Amniotic stem cell (primary cell): ENCODE measurements around the gene CACNA1F.

Source experiments
- DNase-seq: peaks from one replicate; lab custom pipeline; 2025; lab: John Stamatoyannopoulos, UW

The CACNA1F gene

DNA sequence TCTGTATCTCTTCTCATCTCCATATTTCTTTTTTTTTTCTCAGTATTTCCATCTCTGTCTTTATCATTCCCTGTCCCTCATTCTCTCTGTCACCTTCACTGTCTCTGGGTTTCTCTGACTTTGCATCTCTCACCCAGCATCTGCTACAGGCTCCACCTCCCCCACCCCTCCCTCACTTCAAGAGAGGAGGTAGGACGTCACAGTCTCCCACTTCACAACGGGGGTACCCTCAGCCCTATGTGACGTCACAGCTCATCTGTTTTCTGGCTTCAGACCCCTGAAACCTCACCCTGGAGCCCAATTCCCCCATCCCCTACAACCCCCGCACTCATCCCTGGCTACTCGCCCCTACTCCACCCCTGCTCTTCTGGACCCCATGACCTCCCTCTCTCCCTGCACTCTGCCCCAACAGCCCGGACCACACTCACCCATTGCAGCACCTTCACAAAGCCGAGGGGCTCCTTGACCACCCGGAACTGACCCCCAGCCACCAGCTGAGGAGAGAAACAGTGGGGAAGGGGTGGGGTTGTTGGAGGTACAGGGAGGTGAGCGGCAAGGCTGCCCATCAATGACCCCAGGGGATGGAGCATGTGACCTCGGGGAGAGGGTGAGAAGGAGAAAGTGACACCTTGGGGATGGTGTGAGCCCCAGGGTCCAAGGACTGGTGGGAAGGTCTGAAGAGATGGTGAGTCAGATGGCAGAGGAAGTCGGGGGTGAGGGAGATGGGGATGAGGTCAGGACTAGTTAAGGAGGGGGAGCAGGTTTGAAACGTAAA, 34.4 kb downstream of the CACNA1F start:
- no peak for DNase-seq

DNA sequence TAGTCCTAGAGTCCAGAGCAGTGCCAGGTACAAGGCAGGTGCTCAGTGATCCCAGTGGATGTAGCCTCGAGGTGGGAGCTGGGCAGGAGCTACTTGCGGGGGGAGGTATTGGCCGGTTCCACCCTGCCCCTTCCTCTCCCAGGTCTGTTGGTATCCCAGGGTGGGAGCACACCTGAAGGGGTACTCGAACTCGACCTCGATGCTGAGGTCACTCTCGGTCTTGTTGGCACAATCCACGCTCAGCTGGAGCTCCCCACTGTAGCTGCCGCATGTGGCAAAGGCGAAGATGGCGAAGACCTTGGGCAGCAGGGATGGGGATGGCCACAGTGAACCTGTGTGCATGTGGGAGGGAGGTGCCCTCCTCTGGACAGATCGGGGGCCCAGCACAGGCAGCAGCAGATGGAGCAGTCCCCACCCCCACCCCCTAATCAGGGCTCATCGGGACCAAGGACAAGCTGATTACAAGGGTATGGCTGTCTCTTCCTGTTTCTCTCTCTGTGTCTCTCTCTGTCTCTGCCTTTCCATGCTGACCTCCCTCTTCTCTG, 35.5 kb downstream of the CACNA1F start:
- no peak for DNase-seq

DNA sequence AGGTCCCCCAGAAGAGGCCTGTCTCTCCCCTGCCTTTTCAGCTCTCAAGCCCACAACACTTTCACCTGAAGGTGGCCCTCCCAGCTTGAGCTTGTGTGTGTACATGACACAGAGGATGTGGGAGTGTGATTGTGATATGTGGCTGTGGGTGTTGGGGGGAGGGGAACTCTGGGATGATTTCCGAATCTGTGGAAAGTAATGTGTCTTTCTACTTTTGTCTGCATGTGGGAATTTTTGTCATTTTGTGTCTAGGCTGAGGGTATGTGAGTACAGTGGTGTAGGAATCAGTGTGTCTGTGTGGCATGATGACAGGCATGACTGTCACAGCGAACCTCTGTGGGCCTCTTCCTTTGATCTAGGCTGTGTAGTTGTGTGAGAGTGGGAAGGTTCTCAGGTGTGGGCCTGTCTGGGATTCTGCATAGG, 39.6 kb downstream of the CACNA1F start:
- no peak for DNase-seq

DNA sequence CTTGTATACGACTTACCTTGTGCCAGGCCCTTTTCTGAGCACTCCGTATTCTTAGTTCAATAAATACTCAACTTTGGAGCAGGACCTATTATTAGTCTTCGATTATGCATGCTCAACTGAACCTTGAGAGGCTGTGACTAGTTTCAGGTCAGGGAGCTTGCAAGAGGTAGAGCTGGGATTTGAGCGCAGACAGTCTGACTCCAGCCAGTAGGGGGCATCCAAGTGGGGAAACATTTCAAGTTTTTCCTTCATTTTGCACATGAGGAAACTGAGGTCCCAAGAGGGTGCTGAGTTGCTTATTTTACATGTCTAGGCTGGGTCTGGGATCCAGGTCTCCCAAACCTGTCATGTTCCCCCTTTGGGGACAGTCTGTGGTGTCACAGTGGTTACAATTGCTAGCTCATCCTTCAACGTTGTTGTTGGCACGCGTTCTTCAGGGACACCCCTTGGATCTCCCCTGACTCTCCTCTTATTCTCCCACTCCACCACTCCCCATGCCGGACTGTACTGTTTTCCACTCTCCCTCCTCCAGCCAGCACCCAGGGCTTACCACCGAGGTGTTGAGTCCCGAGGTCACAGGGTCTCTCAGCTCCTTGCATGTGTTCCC, 40.3 kb downstream of the CACNA1F start:
- DNase-seq, result no peak

DNA sequence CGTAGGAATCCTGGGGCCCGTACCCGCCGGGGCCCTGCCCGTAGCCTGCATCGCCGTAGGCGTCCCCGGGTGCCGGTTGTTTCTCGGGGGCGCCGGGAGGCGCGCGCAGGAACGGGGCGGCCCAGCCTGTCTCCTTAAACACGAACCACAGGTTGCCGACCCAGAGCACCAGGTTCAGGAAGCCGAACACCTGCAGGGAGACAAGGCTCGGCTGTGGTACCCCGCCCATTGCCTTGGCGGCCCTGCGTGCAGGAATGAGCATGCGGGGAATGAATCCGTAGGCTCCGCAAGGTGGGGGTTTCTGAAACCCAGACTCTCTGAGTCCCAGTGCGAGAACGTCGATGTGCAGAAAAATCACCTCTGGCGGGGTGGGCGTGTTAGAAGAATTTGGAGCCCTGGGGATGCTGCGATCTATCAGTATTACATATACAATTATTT, 41.5 kb downstream of the CACNA1F start:
- no peak for DNase-seq

DNA sequence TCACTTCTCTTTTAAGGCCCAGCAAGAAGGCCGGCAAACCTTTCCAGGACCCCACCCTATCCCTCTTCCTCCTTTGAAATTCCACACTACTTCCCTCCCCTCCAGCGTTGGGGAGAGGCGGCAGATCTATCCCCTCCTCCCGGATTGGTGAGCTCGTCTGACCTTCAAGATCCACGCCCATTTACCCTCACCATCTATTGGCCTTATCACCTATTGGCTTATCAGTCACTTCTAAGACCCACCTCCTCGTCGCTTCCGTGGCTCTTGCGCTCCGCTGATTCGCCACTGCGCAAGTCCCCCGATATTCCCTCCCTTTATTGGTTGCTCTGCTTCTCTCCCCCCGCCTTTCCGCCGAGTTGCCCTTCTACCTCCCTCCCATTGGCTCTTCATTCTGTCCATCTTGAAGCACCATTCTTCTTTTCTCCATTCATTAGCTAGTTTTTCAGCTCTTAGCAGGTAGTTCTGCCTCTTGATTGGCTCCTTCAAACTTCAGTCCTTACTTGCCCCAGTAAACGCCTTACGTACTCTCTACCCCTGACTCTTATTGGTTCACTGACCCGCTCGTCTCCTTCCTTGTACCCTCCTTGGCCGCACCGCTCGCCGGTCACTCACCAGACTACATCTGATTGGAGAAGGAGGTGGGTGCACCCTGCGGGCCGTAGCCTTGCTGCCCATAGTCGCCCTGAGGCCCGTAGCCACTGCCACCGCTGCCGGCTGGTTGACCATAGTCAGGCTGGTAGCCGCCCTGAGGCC, 42.1 kb downstream of the CACNA1F start:
- DNase-seq, result peak; percentile 99

DNA sequence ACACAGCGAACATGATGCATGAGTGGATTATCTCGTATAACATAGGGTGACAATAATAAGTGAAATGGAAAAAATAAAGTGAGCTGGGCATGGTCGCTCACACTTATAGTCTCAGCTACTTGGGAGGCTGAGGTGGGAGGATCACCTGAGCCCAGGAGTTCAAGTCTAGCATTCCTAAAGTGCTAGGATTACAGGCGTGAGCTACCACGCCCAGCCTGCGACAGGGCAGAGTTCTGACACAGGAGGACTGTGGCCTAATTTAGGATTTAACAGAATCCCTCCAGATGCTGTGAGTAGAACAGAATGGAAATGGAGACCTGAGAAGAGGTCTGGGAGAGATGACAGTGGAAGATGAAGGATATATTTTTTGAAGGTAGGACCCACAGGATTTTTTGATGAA, 43.5 kb downstream of the CACNA1F start:
- DNase-seq, result no peak

DNA sequence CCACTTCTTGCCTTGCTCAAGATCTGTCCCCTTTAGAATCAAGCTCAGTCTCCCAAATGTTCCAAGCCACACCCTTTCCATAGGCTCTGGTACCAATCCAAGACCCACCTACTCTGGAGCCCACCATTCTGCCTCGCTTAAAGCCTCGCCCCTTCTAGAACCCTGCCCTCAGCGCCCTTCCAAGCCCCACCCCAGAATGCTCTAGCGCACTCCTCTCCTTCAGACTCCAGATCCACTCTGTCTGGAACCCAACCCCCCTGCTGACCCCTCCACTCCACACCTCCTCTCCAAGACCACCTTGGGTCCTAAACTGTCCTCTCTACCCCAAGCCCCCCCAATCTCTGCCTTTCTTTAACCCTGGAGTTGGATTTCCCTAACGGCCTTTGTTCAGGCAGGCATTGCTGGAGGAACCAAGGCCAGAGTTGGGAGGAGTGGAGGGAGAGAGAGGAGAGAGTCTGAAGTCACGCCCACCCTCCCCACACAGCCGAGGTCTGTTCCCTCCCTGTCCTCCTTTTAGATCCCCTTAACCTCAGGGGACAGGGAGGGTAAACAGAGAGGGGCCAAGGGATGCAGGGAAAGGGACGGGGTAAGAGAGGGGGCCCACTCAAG, 44.6 kb downstream of the CACNA1F start:
- no peak for DNase-seq

DNA sequence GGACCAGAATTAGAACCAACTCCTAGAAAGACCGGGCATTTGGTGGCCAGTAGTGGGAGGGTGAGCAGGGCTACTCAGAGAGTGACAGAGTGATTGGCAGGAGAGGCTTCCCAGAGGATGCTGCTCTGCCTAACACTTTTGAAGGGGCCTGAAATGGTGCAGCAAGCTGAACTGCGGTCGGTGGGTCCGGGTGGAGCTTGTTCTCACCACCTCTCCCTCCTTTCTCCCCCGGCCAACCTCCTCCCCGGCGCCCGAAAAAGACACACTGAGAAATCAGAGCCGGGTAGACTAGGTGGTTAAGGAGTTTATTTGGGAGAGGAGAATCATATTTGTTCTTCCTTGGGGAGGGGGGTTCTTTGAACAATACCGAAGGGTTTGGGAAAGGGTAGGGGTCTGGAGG, 45.6 kb downstream of the CACNA1F start:
- DNase-seq, result no peak

DNA sequence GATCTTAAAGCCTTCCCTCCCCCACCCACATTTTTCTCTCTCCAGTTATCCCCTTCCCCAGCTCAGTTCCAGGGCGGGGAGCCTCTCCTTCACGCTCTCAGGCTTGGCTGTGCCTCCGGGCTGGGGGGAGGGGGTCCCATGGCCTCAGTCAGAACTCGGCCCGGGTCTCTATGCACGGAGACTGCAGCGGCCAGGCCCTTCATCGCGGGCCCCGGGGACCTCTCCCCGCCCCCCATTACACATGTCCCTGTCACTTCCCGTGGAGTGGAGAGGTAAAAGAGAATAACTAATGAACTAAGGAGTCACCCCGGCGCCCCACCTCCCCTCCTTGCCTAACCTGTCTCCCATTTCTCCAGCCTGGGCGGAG, 46.1 kb downstream of the CACNA1F start:
- no peak for DNase-seq

DNA sequence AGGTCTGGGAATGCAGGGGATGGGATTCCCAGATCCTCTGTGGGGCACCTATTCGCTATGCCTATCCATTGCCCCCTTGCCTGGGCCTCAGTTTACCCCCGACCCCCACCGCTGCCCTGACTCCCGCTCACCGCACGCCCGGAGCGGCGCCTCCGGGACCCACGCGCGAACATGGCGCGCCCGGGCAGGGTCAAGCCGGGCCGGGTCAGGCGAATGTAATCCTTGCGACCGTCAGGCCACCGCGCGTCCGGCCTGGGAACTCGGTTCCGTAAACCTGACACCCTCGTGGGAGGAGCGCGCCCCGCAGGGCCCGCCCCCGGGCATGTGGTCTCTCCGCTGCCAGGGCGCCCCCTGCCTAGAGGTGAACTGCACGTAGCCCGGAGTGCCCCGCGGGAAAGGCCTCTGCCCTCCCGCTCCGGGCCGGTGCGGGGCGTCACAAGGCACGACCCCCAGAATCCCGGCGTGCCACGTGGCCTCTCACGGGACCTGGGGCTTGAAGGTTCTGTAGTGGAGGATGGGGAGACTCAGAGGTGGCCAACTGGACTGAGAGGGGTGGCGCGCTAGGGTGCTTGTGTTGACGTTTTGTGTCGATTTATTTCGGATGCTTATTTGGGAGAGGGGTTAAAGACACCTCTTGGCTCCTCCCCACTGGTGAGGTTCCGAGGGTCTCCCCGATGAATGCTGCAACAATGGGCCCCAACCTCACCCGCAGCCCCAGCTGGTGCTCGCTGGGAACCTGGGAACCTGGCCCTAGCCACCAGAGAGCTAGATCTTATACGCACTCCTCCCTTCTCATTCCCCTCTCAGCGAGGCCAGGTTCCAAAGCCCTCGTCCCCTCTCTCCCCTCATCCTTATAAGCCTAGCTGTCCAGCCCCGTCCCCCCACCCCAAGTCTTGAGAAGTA, 46.8 kb downstream of the CACNA1F start, which contains the start of gene PRICKLE3:
TSS of gene PRICKLE3 (minus strand) at position 249 of the 903 bp plus-strand sequence. CDS start at position 173, 76 bp downstream.
- no peak for DNase-seq

DNA sequence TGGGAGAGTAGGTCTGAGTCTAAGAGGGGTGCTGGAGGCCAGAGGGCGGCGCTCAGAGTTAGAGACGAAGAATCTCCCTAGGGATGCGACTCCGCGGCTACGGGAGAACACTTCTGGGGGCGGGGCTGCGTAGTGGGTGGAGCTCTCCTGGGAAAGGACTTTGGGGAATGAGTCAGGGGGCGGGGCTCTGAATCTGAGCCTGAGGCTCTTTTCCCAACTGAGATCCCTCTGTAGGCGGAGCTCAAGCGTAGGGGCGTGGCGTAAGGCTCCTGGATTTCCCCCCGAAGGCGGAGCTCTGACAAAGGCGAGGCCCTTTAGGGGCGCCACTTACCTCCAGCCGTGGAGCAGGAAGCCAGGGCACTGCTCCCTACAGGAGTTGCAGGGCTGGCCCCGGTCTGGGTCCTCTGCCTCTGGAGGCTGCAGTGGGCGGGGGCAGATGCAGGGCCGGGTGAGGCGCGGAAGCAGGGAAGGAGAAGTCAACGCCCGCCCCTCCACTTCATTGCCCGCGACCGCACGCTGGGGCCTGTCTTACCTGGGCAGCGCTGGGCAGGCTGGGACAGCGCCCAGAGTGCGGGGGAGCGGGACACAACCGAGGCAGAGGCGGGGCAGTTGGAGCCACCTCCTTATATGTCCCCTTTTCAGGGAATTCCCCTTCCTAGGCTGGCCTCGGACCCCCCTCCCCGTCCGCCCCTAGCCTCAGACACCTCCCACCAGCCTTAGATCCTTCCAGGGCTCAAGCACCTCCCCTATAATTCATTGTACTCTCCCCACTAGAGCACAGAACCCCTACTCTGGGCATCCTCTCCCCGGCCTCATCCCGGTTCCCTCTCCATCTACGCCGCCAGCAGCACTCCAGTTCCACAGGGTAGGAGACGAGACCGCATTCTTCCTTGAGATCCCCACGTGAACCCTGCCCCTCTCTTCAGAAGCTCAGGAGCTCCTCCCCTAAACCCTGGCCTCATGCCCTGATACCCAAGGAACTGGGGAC, 48.6 kb downstream of the CACNA1F start:
- peak; percentile 67 for DNase-seq

DNA sequence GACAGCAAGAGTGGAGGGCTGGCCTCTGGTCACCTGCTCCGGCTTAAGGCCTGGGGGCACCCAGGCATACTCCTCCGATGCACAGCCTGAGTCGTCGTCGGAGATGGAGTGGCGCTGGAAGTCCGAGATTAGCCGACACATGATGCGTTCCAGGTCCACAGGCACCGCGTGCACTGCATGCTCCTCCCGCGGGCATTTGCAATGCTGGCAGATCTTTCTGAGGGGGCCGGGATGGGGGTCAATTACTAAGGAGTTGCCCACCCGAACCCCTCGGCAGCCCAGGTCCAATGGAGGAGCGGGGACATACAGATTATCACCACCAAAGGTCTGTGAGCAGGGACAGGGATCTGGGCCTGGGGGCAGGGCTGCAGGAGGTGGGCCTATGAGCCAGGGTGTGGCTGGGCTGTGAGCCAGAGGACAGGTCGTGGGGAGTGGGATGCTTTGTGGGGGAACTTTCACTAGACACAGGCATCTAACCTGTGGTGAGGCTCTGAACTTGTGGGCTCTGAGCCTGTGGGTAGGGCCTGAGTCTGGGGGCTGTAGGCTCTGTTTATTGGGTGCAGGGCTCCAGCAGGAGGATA, 49.3 kb downstream of the CACNA1F start:
- DNase-seq, result no peak

DNA sequence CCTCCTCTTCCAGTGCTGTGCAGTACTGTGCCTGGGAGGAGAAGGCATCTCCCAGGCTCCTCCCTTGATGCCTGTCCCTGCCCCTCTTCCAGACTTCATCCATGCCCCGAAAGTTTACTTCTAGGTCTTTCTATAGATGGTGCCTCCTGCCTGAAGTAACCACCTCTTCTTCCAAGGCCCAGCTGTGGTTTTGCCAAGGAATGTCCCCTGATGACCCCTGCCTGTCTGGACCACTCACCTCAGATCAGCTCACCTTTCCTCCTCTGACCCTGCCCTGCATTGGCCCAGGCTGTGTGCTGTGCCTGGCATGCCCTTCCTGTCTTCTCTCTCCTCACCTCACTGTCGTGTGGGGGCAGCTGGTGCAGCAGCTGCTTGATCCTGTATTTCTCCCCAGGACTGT, 53.8 kb downstream of the CACNA1F start:
- no peak for DNase-seq

DNA sequence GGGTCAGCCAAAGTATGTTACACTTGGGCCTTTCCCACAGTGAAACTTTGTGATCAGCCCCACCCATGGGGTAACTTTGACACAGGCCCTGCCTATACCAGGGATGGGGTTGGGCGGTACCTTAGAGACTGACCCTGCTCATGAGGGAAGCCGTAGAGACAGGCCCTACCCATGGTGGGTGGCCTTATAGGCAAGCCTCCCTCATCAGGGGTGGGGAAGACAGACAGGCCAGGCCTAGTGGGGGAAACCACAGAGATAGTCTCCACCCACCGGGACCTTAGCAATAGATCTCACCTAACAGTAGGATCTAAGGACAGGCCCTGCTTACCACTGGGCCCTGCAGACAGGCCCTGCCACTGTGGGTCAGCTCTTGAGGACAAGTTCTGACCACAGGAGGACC, 54.6 kb downstream of the CACNA1F start:
- no peak for DNase-seq

DNA sequence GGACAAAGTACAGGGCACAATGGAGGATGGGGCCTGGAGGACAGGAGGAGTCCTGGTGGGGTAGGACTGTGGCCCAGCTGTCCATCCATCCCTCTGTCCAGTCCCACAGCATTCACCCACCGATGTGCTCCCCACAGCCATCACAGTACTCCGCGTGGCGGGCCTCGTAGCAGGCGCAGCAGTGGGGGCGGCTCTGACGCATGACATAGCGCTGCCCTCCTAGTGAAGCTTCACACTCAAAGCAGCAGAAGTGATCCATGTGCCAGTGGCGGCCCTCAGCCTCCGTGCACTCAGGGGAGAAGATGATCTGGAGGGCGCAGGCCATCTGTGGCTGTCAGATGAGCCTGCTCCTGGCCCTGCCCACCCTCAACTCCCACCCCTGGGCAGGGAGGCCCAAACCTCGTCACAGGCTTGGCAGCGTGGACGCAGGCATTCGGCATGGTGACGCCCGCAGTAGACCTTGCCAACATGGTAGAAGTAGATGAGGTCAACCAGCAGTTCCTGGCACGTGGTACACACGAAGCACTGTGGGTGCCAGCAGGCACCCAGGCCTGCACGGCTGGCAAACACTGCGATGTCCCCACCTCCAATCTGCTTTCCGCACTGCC, 55.2 kb downstream of the CACNA1F start:
- DNase-seq, result no peak

DNA sequence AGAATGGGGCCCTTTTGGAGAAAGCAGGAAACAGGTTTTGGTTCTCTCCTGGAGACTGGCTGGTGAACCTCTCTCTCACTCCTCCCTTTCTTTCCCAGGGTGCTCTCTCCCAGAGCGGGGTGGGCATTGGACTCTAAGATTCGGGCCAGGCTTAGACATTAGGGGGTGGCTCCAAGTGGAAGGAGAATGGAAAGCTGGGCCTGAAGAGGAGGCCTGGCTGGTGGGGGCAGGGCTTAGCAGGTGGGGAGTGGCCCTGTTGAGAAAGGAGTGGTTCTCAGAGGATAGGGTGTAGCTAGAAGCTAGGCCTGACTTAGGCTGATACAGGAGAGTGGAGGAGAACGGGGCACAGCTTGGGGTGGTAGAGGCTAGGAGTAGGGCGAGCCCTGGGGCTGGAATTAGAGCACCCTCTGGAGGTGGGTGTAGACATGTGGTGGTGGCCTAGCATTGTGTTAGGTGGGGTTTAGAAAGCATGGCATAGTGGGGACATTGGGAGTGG, 55.8 kb downstream of the CACNA1F start:
- no peak for DNase-seq

DNA sequence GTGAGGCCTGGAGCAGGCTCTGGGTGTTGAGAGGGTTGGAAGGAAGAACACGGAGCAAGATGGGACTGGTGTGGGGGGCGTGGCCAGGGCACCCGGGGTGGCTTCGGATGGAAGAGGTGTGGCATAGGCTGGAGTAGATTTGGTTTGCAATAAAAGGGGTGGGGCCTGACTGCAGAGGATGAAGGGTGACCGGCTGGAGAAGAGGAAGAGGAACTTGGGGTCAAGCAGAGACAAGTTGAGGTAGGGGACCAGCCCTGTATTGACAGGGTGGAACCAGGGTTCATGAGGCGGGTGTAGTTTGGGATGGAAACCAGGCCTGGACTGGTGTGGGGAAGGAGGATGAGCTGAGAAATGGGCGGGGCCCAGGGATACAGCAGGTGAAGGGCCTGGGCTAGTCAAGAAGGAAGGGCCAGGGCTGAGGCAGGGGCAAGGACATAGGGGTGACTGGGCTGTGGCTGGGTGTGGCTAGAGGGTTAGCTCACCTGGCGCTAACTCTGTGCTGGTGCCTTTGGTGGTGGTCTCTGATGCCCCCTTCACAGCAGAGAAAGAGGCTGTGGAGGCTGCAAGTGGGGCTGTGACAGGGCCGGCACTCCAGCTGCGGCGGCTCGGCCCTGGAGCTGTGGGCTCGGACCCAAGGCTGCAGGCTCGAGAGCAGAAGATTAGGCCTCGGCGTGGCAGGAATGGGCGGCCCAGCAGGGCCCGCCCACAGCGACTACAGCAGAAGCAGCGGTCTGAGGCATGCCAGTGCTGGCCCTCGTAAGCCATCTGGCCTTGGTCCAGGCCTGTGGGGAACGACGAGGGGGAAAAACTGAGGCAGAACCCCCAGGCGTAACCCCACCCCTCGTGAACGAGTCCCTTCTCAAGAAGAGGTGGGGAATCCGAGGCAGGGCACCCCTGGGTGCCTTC, 56.5 kb downstream of the CACNA1F start:
- no peak for DNase-seq
